HG03558 (cell line): Measurements from ENCODE around the gene TMEM240.
A peak's percentile ranks its signal among the peaks of the same experiment; 100 is the strongest.

Source experiments
- ATAC-seq: cut with Tn5 transposase; IDR thresholded peaks from one replicate; pipeline ENCODE4 v1.9.1; 2021; ENCODE audit warnings: moderate number of reproducible peaks; ENCODE audit not compliant: unreplicated experiment; ENCODE audit errors: extremely low read depth

TMEM240 gene

DNA sequence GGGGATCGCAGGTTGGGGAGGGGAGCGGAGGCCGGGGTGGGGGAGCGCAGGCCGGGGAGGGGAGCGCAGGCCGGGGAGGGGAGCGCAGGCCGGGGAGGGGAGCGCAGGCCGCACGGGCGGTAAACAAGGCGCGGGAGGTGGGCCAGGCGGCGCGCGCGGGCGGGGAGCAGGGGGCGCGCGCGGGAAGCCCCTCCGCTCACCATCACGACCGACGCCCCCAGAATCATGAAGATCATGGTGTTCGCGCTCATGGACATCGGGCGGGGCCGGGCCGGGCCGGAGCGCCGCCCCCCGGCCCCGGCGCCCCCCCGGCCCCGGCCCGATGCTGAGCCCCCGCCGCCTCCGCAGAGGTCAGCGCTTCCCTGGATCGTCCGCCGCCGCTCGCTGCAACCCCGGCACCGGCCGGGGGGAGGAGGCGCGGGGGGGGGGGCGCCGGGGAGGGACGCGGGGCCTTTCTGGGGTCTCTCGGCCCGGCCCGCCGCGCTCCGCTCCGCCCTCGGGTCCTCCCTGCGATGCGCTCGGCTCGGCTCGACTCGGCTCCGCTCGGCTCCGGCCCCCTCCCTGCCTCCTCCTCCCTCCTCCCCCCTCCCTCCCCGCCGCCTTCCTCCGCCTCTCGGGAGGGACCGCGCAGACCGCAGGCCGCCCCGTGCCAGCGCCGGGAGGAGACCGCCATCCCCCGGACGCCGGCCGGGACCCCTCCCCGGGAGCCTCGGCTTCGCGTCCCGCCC, at the start of gene TMEM240:
TMEM240 (minus strand) TSS at position 535 of the 728 bp plus-strand sequence; CDS start at position 257, 278 bp downstream.
- no peak for ATAC-seq

DNA sequence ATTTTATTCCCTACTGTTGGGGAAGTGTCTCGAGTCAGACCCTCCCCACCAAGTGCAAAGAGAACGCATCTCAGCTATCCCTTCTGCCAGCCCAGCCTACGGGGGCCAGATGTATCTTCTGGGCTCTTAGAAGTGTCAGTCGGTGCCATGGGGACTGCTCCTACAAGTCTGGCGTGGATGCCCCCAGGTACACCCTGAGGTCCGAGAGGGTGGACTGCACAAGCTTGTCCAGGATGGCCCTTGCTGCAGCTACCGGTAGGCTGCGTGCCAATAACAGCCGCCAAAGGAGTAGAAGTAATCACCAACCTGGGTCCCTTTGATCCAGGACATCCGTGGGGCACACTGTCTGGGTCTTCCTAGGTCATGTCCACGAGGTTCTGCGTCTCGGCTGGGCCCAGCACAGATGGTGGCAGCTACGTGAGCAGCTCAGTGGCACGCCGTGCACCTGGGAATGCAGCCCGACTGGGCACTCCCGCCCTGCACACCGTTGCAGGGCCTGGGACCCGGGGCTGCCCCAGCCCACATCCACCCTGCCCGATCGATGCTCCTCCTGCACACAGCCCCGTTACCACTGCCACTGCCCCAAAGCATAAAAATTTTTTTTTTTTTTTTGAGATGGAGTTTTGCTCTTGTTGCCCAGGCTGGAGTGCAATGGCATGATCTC, 43.1 kb upstream of the TMEM240 start:
- no peak for ATAC-seq

DNA sequence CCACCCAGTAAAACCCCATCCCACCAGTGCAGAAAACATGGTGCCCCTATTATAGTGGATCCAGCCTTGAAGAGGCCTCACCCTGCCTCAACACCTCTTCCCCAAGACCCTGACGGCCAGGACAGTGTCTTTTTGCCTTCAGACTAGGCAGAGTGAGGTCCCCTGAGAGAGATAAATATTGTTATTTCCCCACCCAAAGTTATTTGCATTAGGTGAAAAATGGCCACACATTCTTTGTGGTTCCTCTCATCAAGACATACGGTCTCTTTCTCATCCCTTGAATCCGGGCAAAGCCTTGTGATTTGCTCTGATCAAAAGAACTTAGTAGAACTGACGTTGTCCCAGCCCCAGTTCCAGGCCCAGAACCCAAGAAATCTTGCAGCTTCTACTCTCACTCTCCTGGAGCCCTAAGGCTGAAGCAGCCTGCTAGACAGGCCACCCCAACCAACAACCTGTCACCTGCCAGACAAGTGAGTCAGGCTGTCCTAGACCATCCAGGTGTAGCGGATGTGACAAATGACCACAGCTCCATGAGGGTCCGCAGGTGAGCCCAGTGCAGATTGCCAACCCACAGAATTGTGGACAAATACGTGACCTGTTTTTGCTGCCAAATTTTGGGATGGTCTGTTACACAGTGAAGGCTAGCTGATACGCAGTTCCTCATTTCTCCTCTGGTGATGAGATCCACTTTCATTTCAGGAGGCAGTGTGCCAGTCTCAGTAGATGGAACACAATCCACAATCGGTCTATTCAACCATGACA, 42.3 kb upstream of the TMEM240 start:
- ATAC-seq: no peak

- no peak for ATAC-seq
These were observed 38.0 kb upstream of the TMEM240 start for GRCh38 chr1:1578371-1578940.

DNA sequence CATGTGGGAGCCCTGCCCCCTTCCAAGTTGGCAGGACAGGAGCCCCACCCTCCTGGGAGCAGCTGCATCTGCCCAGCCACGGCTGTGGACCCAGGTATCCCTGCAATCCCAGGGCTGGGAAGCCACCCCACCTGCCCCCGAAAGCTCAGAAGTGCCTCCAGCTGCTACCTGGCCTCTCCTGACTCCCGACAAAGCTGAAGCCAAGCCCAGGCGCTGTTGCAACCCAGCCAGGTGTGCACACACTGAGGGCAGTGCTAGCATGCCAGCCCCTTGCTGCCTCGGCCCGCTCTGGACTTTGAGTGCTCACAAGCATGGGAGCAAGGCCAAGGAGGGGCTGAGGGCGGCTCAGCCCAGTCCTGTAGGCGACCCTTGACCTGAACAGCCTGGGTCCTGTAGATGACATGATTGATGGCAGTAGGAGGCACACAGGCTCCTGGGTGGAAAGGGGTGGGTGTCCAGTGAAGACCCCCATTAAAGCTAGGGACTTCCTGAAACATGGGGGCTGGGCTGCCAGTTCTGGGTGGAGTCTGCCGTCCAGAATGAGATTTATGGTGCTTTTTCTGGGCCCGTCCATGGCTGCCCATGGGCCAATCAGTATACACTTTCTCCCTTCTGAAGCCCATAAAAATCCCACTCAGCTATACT, 37.1 kb upstream of the TMEM240 start:
- no peak for ATAC-seq

- ATAC-seq: peak; percentile 49
These were observed 34.5 kb upstream of the TMEM240 start, which contains the start of gene SSU72 for GRCh38 chr1:1574721-1575537. Gene SSU72, minus strand, starts transcription at chr1:1574863. Its CDS starts 306 bp downstream, at chr1:1574557.

DNA sequence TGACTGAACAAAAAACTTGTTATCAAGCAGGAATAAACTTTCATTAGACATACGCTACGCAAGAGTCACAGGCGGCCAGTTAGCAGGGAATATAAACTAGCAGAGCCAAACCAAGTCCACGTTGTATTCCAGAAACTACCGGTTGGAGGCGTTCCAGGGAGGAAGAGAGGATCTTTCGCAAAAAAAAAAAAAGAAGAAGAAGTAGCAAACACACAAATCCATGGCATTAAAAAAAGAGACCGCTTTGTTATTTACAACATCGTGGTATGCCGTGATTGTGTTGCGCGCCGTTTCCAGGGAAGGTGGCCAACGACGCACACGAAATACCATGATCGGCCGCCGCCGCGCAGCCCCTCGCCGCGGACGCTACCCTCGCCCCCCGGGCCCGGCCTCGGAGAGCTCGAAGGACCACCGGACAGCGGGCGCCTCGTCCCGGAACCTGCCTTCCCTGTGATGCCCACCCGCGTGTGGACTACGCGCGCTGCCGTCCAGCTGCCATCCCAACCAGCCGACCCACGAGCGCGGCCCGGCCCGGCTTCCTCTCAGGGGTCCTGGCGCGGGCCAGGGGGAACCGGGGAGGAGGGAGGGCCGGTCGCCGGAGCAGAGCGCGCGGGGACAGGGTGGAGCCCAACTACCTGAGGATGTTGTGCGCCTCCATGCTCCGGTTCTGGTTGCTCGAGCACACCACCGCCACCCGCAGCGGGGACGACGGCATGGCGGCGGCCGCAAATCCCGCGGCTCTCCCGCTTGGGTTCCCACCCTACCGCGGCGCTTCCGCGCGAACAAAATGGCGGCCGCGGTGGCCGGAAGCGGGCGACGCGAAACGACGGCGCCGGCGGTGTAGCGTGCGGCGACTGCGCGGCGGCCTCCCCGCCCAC, 33.7 kb upstream of the TMEM240 start:
- peak; percentile 49 for ATAC-seq

DNA sequence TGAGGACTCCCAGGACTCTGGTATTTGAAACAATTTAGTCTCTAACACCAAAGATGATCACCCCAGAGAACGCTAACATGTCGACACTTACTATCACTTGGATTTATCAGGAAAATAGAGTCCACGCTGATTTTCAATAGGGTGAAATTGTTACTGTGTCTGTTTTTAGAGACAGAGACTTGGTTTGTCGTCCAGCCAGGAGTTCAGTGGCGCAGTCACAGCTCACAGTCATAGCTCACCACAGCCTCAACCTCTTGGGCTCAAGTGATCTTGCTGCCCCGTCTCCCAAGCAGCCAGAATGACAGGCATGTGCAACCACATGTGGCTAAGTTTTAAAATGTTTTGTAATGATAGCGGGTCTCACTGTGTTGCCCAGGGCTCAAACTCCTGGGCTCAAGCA, 28.9 kb upstream of the TMEM240 start:
- ATAC-seq: no peak

DNA sequence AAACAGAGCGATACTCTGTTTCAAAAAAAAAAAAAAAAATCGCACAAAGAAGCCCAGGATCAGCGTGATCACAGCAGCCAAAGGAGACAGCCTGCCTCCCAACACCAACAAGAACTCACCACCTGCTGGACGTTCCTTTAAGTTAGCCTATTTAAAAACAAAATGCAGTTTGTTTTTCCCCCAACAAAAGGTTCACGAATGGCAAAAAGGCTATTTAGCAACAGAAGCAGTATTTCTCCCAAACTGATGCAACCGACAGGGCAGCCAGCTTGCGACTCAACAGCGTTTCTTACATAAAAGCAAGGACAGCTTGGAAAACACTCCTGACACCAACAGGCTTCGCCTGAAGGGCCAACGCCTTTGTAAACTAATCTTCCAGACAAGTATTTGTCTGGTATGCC, 27.5 kb upstream of the TMEM240 start:
- ATAC-seq: no peak

GRCh38 chr1:1567152-1567875, 26.9 kb upstream of the TMEM240 start:
- ATAC-seq: no peak

- ATAC-seq: no peak
These were observed 24.9 kb upstream of the TMEM240 start for GRCh38 chr1:1565340-1565739.

DNA sequence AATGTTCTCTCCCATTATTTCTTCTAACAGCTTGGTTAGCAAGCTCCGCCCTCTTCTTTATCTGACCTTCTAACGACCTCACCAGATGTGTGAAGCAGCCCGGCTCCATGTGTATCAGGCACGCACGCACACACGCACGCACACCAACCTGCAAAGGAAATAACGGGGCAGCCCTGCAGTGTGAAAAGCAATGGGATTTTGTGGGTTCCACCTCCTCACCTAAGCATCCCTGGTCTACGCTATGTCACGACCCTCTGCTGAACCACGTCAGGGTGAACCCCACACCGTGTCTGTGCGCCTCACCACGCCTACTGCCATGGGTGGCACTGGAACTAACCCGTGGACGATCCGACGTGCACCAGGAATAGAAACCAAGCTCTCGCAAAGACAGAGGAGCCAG, 23.8 kb upstream of the TMEM240 start:
- ATAC-seq: no peak

- no peak for ATAC-seq
These were observed 23.3 kb upstream of the TMEM240 start for GRCh38 chr1:1563688-1564087.

DNA sequence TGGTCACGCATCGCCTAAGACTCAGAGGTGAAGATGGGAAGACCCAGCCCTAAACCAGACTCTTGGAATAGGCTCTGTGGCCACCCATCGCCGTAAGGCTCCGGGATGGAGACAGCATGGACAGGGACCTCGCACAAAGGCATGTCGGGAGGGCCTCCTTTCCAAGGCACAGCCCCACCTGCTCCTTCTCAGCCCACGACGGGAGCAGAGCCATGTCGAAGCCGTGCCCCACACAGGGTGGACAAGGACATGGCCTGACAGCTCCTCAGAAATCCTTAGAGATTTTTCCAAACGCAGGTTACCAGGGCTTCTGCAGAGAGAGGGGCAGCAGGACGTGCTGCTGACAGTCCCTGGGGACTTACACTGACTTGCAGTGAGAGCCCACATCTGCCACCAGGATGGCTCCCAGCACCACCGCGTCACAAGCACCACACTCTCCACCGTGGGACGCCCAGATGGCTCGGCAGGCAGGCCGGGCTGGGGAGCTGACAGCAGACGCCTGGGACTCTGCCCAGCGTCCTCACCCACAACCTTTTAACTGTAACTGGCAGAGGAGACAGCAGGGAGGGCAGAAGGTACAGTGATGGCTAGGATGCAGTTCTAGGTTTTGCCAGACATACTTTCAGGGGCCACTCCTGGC, 22.3 kb upstream of the TMEM240 start:
- ATAC-seq: no peak

GRCh38 chr1:1561801-1562470, 21.5 kb upstream of the TMEM240 start:
- ATAC-seq: no peak

DNA sequence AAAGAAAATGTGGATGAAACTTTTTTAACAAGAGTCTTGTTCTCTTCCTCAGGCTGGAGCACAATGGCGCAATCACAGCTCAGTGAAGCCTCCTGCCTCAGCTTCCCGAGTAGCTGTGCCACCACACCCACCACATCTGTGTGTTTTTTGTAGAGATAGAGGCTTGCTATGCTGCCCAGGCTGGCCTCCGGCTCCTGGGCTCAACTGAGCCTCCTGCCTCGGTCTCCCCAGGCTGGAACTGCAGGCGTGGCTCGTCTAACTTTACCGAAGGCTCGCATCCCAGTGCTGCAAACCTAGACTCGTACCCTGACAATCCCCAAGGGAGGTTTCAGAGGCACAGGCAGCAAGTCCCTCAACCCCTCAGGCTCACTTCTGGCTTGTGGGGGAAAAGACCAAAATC, 19.8 kb upstream of the TMEM240 start:
- no peak for ATAC-seq

- ATAC-seq: no peak
These were observed 18.6 kb upstream of the TMEM240 start for GRCh38 chr1:1559066-1559465.
